Fibroblast of skin of abdomen (primary cell): Measurements from ENCODE around the gene LENEP.
"Not testable (repeated sequence)": the region's sequence is repeated elsewhere in the genome, so short reads cannot be mapped to it uniquely, and the experiment has no call there.

Source experiments
- DNase-seq: peaks from one replicate; pipeline ENCODE4 v3.0.0-alpha.2; 2013

LENEP gene

DNA sequence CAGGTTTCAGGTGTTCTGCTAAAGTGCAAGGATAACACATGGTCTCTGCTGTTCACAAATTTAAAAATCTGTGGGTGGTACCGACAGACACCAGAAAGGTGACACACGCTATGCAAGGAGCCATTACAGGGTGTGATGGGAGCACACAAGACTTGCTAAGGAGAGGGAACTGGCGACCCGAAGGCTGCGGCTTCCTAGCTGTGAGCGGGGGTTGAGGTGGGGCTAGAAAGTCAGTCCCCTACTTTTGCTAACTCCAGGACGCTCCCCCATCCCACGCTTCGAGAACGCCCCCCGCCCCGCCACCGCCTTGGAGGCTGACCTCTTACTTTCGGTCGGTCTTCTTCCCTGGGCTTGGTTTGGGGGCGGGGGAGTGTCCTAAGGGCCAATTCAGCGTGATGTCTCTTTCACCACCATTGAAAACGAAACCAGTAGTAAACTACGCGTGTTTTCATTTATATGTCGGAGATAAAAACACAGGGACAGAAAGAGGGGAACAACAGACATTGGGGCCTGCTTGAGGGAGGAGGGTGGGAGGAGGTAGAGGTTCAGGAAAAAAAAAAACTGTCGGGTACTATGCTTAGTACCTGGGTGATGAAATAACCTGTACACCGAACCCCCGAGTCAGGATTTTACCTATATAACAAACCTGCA lies 17.9 kb upstream of the LENEP start:
- DNase-seq: peak; percentile 58

DNA sequence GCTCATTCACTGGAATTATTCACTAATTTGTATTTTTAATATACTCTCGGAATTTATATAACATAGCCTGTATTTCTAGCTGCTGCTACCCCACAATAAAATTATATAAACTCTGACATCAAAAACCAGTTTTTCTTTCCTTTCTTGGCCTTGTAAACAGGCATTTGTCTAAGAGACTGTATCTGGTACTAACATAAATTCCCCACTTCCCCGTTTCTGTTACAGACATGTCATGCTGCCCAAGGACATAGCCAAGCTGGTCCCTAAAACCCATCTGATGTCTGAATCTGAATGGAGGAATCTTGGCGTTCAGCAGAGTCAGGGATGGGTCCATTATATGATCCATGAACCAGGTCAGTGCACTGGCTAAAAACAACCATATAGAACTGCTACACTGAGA lies 15.6 kb upstream of the LENEP start:
- DNase-seq: not testable (repeated sequence)

DNA sequence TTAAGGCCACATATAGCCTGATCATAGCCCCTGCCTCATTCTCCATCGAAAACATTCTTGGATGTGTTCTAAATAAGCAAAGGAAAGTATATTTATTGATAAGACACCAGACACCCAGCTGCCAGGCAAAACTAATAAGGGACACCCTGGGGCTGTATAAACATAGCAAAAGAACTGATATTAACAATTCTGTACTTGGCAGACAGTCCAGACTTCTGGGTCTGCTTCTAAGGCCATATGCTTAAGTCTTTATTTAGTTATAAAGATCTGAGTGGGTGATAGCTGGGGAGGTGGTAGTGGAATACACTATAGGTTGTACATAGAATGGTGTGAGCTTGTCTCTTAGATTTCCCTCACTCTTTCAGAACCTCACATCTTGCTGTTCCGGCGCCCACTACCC lies 15.0 kb upstream of the LENEP start:
- no peak for DNase-seq

DNA sequence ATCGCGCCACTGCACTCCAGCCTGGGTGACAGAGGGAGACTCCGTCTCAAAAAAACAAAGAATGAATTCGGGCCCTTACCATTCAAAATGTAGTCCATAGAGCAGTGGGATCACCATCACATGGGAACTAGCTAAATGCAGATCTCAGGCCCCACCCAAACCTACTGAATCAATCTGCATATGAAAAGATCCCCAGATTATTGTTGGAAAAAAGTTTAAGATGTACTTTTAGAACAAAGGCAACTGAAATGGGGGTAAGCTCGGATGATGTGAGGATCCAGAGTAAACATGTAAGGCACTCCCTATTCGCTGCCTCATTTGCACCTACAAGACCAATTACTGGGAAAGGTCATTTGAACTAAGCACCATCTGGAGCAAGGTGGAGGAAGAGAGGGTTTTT lies 11.0 kb upstream of the LENEP start:
- DNase-seq: no peak

DNA sequence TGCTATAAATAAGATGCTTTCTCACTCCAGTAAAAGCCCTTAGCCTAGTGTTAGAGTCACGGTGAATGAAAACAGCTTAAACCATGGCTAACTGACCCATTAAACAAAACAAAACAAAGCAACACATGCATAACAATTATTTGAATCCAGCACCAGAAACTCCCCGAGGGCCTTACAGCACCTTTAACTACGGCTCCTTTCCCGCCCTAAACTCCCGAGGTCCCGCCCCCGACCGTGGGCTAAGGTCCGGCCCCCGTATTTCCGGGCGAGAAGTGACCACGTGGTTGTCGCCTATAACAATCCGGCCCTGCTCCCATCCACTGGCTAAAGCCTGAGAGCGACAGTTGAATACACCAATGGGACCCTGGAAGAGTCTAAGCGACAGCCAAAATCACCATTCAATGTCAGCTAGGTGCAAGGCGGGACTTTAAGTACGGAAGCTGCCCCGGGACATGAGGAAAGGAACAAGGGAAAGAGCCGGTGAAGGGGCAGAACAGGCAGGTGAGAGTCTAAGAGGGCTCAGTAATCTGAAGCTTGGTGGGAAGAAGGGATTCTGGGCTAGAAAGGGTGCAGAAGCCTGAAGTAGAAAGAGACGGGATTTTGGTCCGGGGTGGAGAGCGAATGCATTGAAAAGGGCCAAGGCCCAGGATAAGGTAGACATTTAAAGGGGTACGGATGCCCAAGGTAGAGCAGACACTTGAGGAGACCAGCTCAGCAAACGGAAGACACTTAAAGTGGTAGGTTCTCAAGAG lies 10.3 kb upstream of the LENEP start, which contains the start of gene FLAD1:
Gene FLAD1 (plus strand): TSS at position 448 of the 752 bp plus-strand sequence. CDS start 351 bp downstream, outside the sequence.
- peak; percentile 100 for DNase-seq

DNA sequence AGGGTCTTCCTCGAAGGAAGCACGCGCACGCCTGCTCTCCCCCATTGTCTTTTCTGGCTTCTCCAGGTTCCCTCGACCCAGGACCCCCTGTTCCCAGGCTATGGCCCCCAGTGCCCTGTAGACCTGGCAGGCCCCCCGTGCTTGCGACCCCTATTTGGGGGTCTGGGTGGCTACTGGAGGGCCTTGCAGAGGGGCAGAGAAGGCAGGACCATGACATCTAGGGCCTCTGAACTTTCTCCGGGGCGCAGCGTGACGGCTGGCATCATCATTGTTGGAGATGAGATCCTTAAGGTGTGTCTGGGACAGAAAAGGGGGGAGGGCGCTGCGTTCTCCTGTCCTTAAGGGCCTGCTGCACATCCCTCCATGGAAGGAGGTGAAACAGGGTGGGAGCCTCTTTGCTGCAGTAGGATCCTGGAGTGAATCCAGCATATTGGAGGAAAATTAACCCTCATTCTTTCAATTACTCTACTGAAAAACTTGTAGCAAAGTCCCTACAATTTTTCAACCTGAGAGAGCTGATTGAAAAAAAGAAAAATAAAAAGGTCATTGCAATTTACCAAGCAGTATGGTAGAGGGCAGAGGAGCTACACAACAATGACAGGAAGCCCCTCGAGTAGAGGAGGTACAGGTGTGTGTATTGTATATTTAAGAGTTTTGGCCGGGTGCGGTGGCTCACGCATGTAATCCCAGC lies 9.5 kb upstream of the LENEP start:
- no peak for DNase-seq

DNA sequence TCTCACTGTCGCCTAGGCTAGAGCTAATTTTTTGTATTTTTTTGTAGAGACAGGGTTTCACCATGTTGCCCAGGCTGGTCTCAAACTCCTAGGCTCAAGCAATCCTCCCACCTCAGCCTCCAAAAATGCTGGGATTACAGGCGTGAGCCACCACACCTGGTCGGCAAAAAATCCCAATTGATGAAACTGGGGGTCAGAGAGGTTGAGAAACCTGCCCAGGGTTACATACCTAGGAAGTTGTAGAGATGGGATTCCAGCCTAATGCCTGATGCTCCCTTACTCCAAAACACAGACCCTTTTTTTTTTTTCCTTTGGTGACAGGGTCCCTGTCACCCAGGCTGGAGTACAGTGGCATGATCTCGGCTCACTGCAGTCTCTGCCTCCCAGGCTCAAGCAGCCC lies 6.7 kb upstream of the LENEP start:
- not testable (repeated sequence) for DNase-seq

DNA sequence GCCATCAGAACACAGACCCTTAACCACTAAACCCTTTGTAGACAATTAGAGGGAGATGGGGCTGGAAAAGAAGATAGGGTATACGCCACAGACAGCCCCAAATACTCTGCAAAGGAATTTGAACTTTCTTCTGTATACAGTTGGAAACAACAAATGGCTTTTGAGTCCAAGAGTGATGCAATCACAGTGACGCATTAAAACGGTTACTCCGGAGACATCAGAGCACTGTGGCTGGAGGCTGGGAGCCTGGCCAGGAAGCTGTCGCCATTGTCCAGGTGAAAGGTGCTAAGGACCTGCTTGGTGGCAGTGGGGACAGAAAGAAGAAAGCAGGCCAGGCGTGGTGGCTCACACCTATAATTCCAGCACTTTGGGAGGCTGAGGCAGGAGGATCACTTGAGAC lies 6.1 kb upstream of the LENEP start:
- no peak for DNase-seq

DNA sequence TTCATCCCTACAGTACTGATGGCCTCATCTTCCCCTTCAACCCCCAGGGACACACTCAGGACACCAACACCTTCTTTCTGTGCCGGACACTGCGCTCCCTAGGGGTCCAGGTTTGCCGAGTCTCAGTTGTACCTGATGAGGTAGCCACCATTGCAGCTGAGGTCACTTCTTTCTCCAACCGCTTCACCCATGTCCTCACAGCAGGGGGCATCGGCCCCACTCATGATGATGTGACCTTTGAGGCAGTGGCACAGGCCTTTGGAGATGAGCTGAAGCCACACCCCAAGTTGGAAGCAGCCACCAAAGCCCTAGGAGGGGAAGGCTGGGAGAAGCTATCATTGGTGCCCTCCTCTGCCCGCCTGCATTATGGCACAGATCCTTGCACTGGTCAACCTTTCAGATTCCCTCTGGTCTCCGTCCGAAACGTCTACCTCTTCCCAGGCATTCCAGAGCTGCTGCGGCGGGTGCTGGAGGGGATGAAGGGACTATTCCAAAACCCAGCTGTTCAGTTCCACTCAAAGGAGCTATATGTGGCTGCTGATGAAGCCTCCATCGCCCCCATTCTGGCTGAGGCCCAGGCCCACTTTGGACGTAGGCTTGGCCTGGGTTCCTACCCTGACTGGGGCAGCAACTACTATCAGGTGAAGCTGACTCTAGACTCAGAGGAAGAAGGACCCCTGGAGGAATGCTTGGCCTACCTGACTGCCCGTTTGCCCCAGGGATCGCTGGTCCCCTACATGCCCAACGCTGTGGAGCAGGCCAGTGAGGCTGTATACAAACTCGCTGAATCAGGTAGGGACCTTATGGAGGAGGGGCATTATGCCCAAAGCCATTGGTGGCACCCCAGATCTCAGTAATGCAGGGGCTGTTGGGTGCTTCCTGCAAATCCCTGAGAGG lies 5.1 kb upstream of the LENEP start:
- no peak for DNase-seq

DNA sequence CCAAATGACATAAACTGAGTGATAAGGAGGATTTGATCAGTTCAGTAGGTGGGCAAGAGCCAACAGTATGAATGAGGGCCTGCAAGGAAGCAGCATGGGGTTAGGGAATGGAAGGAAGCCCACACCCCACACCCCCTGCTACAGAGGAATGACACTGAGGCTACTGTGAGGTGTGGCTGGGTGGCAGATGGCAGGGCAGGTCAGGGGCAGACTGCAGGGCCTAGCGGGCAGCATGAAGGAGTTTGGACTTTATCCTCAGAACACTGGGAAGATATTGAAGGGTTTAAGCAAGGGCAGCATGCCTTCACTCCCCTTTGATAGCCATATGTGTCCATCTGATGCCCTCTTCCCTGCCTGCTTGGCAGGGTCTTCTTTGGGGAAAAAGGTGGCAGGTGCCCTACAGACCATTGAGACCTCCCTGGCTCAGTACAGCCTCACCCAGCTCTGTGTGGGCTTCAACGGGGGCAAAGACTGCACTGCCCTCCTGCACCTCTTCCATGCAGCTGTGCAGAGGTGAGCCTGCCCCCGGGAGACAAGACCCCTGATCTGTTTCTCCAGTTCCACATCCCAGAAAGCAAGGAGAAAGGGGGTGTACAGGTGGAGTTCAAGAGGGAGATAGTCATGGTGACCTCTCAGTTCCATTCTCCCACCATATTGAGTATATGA lies 4.1 kb upstream of the LENEP start:
- DNase-seq: no peak

DNA sequence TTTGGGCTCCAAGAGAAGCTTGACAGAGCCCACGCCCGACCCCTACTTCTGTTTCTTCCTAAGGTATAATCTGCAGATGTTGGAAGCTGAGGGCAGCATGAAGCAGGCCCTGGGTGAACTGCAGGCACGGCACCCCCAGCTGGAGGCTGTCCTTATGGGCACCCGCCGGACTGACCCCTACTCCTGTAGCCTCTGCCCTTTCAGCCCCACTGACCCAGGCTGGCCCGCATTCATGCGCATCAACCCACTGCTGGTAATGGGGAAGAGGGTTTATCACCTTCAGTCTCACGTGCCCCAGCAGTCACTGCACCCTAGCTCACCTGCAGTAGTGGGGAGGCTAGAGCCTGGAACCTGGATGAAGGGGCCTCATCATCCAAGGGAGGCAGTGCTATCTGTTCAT lies 3.1 kb upstream of the LENEP start:
- DNase-seq: no peak

DNA sequence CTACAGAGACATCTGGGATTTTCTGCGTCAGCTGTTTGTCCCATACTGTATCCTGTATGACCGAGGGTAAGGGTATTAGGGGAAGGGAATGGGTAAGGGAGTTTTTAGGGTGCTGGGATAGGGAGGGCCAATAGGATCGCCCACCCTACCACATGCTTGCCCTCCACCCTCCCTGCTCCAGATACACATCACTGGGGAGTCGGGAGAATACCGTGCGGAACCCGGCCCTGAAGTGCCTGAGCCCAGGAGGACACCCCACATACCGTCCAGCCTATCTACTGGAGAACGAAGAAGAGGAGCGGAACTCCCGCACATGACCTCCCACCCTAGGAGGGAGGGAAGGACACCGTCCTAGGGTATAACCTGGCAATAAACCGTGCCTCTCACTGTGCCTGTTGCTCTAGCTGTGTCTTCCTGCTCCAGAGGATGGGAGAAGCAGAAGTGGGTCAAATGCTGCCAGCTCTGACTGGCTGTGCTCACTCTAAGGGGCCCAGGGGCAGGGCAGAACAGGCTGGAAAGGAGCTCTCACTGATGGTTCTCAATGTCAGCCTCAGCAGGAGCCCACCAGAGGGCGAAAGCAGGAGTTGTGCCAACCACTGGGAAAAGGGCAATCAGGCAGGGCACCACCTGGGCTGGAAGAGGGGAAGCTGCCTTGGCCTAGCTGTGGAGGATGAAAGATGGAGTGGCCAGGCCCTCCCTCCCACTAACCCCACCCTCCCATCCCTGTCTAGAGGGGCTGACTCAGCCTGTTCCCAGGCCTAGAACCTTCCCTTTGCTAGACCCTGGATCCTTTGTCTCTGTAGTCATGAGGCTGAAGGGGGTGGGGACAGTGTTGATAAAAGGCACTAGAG lies 440 bp upstream of the LENEP start:
- DNase-seq: peak; percentile 41

DNA sequence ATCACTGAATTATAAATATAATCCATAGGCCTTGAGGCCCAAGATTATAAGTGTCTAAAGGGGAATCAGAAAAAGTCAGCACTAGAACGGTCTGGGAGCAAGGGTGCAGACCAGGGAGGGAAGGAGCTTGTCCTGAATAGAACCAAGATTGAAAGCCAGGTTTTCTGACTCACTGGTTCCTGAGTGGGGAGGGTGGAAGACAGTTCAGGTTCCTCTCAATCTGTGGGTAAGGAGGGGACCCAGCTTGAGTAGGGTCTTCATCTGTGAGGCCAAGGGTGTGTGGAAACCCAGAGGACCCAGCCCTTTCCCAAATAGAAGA lies 842 bp downstream of the LENEP start:
- DNase-seq: no peak

DNA sequence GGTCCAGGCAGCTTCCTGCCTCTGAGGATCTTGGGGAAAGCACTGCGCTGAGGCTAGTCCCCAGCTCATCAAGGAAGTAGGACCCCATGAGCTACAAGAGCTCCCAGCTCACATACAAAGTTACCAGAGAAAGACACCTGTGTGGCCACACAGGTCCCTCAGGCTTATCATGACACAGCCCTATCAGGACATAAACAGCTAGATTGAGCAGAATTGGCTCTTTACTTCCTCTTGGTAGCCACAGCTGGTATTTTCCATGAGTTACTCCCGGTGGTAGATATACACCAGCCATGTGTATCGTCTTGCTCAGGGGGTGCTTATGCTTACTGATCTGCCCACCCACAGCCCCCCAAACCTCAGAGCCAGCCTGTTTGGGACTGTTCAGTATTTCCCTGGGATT lies 1.2 kb downstream of the LENEP start:
- DNase-seq: no peak

DNA sequence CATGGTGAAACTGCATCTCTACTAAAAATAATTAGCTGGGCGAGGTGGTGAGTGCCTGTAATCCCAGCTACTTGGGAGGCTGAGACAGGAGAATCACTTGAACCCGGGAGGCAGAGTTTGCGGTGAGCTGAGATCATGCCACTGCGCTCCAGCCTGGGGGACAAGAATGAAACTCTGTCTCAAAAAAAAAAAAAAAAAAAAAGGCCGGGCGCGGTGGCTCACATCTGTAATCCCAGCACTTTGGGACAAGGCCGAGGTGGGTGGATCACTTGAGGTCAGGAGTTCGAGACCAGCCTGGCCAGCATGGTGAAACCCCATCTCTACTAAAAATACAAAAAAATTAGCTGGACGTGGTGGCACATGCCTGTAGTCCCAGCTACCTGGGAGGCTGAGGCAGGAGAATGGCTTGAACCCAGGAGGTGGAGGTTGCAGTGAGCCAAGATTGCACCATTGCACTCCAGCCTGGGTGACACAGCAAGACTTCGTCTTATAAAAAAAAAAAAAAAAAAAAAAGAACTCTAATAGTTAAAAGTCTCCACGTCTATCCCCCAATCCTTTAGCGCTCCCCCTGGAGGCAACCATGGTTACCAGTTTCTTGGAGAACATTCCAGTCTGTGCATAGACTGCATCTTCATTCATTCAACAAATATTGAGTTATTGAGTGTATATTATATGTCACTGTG lies 2.1 kb downstream of the LENEP start:
- peak; percentile 79 for DNase-seq

DNA sequence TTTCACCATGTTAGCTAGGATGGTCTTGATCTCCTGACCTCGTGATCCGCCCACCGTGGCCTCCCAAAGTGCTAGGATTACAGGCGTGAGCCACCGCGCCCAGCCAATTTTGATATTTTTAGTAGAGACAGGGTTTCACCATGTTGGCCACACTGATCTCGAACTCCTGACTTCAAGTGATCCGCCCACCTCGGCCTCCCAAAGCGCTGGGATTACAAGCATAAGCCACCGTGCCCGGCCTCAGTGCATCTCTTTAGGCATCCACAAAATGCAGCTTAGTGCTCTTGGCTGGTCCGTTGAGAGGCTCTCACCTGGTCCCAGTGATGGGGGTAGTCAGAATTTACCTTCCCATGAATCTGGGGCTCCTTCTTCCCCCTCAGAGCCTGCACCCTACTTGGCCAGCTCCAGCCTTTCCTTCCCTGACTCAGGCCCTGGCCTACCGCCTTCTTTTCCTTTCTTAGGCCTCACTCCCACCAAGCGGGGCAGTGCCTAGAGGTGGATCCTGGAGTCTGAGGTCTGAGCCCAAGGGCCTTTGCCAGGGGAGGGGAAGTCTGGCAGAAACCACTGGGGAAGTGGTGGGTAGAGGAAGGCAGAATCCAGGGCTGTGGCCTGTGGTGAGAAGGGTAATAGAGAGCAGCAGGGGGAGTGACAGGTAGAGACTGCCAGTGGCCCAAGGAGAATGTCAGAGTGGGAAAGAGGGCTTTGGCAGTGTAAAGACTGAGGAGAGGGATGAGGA lies 3.7 kb downstream of the LENEP start:
- no peak for DNase-seq

DNA sequence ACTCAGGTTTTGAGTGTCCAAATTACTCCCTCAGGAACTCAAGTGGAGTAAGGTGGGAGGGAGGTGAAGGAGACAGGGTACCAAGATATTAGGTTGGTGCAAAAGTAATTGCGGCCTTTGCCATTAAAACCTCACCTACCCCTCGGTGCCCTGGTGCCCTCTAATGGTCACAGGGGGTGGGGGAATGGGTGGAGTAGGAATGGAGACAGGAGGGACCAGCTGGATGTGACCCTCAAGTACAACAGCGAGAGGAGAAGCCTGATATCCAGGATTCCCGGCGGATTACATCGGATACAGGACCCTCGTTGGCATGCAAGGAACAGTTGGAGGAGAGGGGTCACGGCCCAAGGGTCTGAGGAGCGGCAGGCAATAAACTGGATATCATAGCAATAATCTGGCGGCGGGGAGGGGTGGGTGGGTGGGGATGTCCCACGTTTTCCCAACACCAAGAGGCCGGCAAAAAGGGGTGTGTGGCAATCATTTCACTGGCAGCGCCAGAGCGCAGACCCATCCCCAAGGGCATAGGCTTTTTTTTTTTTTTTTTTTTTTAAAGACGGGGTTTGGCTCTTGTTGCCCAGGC lies 4.9 kb downstream of the LENEP start:
- no peak for DNase-seq

DNA sequence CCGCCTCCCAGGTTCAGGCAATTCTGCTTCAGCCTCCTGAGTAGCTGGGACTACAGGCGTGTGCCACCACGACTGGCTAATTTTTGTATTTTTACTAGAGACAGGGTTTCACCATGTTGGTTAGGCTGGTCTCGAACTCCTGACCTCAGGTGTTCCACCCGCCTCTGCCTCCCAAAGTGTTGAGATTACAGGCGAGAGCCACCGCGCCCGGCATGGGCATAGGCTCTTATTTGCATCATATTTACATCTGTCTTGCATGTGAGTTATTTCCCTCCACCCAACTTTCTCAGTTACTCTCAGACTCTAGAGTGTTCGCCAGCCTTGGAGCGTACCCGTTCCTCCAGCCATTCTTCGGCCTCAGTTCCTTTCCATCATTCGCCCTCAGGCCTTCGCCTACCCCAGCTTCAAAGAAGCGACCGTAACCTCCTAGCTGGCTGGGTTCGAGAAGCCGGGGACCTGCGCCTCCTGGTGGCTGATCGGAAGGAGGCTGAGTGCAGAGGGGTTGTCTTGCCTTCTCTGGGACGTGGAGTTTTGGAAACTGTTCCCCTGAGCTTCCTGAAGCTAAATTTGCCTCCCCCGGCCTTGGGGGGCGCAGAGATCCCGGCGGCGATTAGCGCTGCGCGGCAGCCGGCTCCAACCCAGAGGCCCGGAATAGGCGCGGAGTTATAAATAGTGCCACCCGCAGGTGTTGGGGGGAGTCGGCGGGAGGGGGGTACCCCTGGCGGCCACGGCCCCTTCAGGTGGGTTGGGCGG lies 5.6 kb downstream of the LENEP start:
- peak; percentile 75 for DNase-seq
